ENCODE data around the gene SFXN5. TPM values are rescaled to one million over a fixed set of nuclear protein-coding genes. Genes with fewer than 3 reads are reported as not detected.
"Not testable (repeated sequence)": the region's sequence is repeated elsewhere in the genome, so short reads cannot be mapped to it uniquely, and the experiment has no call there.

Gene SFXN5
- total RNA-seq, 1 experiment from 2014 or later = 11.1 TPM

GRCh38 chr2:73101626-73102256 is 30.2 kb upstream of the SFXN5 start:
- no peak for DNase-seq (ENCODE audit: low spot score)

GRCh38 chr2:73100956-73101355 is 29.4 kb upstream of the SFXN5 start:
- DNase-seq (ENCODE audit: low spot score) = no peak

DNA sequence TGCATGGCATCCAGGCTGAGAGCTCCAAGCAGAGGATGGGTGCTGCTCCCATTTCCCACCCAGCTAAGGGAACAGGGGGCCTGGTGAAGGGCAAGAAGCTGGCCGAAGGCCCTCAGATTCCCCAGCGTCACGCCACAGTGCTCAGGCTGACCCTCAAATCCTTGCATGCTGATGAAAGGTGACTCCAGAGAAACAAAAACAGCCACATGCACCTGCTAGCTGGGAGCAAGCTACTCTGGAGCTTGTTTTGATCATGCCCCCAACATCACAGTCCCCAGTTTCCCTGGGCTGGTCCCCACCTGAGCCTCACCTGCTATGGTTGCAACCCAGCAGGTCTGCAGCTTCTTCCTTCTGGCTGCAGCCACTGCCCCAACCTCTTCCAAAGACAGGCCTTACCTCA is 28.0 kb upstream of the SFXN5 start:
- no peak for DNase-seq (ENCODE audit: low spot score)

GRCh38 chr2:73095910-73096309 is 24.4 kb upstream of the SFXN5 start:
- DNase-seq (ENCODE audit: low spot score) = no peak

- not testable (repeated sequence) for DNase-seq (ENCODE audit: low spot score)
Observed at GRCh38 chr2:73093601-73094218, 22.2 kb upstream of the SFXN5 start.

- DNase-seq (ENCODE audit: low spot score) = no peak
Observed at GRCh38 chr2:73092146-73092783, 20.8 kb upstream of the SFXN5 start.

GRCh38 chr2:73091696-73092095 is 20.2 kb upstream of the SFXN5 start:
- no peak for DNase-seq (ENCODE audit: low spot score)

- DNase-seq (ENCODE audit: low spot score) = no peak
Observed at GRCh38 chr2:73091164-73091563, 19.7 kb upstream of the SFXN5 start.

- DNase-seq (ENCODE audit: low spot score) = peak; percentile 94
Observed at GRCh38 chr2:73089270-73090030, 17.9 kb upstream of the SFXN5 start.

- no peak for DNase-seq (ENCODE audit: low spot score)
Observed at GRCh38 chr2:73088703-73089102, 17.2 kb upstream of the SFXN5 start.

GRCh38 chr2:73088211-73088610 is 16.7 kb upstream of the SFXN5 start:
- no peak for DNase-seq (ENCODE audit: low spot score)

DNA sequence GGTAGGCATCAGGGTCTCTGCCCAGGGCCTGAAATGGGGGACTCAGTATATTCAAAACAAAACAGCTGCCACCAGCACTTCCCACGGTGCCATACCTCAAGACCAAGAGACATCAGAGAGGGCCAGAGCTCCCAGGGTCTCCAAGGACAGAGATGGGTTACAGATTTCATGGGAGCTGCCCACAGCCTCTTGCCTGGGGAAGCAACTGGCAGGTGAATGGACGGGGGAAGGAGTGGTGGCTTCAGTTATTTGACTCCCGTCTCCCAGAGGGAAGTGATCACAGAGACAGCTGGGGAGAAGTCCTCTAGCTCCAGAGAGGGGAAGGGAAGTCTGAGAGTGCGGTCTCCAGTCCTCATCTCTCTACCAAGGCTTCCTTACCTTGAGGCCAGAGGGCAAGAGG is 15.8 kb upstream of the SFXN5 start:
- no peak for DNase-seq (ENCODE audit: low spot score)

- DNase-seq (ENCODE audit: low spot score) = peak; percentile 46
Observed at GRCh38 chr2:73085691-73086090, 14.2 kb upstream of the SFXN5 start.

- DNase-seq (ENCODE audit: low spot score) = no peak
Observed at GRCh38 chr2:73084971-73085370, 13.5 kb upstream of the SFXN5 start.

GRCh38 chr2:73083886-73084800 is 12.6 kb upstream of the SFXN5 start:
- no peak for DNase-seq (ENCODE audit: low spot score)

GRCh38 chr2:73082523-73083410 is 11.3 kb upstream of the SFXN5 start:
- no peak for DNase-seq (ENCODE audit: low spot score)

DNA sequence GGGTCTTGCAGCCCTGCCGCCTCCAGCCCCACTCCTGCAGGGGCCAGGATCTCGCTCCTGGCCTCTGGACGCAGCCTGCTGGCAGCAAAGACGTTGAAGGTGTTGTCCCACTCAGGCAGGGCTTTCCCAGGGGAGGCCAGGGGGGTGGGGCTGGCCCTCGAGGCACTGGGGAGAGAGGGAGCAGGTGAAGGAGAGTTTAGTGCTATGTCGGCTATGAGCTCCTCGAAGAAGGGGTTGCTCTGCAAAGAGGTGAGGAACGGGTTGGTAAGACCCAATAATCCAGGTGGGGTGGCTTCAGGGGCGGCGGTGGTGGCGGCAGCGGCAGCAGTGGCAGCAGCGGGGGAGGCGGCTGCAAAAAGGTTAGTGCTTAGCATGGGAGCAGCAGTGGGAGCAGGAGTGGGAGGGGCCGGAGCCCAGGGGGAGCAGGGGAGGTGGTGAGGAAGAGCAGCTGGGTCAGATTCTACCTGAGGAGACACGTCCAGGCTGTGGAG is 9.7 kb upstream of the SFXN5 start:
- DNase-seq (ENCODE audit: low spot score) = no peak

DNA sequence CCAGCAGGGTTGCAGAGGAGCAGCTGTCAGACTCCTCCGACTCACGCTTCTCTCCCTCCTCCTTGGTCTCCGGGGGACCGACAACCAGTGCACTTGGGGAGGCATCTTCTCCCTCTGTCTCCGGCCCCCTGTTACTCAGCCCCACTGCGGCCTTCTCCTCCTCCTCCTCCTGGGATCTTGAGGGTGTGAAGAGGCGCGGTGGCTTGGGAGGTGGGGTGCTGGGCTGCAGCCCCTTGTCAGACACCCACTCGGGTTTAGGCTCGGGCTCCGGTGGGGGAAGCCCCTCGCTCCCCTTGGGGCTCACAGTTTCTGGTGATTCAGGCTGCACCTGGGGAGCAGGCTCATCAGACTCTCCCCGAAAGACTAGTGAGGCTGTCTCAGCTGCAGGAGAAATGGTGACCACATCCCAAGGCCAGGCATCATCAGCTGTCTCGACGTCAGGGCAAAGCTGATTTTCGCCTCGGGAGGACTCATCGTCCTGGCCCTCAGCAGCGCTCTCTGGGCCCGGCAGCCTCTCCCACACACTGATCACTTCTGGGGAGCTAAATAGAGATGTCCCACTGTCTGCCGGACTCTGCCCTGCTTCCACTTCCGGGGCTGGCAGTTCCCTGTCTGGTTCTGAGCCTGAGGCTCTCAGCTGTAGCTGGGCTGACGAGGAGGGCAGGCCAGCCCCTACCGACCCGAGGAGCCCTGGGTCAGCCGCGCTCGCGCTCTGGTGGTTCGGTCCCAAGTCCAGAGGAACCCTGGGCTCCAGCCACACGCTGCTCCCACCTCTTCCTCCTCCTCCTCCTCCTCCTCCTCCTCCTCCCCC is 9.0 kb upstream of the SFXN5 start:
- DNase-seq (ENCODE audit: low spot score) = no peak

- no peak for DNase-seq (ENCODE audit: low spot score)
Observed at GRCh38 chr2:73079636-73080035, 8.1 kb upstream of the SFXN5 start.
